22Rv1 (cell line): ENCODE measurements around the gene FIS1.
A peak's percentile ranks its signal among the peaks of the same experiment; 100 is the strongest.

Experiments
- H3K27ac ChIP-seq: fragments of 450-650 bp; 2 replicates; pipeline ENCODE4 v1.5.1; 2017
- ZFX ChIP-seq: fragments of 450-650 bp; IDR thresholded peaks from 2 replicates; pipeline ENCODE4 v1.6.1; 2017; ENCODE audit warnings: antibody characterized with exemption, borderline replicate concordance
- TF ChIP-seq, protein P1 (sequence below): fragments of 450-650 bp; IDR thresholded peaks from 2 replicates; pipeline ENCODE4 v1.5.1; 2017; ENCODE audit warnings: mild to moderate bottlenecking

Gene FIS1

DNA sequence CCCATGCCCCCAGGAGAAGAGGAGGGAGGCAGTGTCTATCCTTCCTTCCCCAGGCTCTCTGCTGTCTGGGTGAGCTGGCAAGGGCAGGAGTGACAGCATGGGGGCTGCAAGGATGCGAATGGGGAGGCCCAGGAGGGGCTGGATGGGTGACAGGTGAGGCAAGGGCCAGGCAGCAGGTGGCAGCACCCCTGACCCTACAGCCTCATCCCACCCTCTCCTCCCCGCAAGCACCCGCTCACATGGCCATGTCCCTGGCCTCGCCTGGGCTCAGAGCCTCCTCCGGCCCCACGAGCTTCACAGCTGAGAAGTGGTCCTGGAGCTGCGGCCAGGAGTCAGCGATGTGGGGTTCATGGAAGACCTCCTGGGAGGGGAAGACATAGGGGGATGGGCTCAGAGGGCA, 32.9 kb downstream of the FIS1 start:
- no peak overlapping the region for H3K27ac ChIP-seq
- TF ChIP-seq, protein P1, sequence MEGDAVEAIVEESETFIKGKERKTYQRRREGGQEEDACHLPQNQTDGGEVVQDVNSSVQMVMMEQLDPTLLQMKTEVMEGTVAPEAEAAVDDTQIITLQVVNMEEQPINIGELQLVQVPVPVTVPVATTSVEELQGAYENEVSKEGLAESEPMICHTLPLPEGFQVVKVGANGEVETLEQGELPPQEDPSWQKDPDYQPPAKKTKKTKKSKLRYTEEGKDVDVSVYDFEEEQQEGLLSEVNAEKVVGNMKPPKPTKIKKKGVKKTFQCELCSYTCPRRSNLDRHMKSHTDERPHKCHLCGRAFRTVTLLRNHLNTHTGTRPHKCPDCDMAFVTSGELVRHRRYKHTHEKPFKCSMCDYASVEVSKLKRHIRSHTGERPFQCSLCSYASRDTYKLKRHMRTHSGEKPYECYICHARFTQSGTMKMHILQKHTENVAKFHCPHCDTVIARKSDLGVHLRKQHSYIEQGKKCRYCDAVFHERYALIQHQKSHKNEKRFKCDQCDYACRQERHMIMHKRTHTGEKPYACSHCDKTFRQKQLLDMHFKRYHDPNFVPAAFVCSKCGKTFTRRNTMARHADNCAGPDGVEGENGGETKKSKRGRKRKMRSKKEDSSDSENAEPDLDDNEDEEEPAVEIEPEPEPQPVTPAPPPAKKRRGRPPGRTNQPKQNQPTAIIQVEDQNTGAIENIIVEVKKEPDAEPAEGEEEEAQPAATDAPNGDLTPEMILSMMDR, result no peak
- TF ChIP-seq ZFX, result no peak

DNA sequence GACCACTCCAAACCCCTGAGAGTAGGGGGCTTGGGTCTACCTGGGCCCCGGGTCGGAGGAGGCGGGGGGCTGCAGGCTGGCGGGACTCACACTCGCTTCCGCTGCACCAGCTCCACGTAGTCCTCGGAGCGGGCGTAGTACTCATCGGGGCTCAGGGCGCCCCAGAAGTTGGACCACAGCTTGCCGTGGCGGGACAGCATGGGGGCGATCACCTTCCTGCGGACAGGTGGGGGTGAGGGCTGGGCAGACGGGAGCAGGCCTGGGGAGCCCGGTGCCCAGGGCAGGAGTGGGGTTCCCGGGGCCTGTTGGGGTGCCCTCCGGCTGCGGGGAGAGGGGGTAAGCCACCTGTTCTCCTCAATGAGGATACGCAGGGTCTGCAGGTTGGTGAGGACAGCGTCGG, 33.4 kb downstream of the FIS1 start:
- TF ChIP-seq, protein P1, result no peak
- no peak for TF ChIP-seq ZFX
- H3K27ac ChIP-seq, result no peak overlapping the region

DNA sequence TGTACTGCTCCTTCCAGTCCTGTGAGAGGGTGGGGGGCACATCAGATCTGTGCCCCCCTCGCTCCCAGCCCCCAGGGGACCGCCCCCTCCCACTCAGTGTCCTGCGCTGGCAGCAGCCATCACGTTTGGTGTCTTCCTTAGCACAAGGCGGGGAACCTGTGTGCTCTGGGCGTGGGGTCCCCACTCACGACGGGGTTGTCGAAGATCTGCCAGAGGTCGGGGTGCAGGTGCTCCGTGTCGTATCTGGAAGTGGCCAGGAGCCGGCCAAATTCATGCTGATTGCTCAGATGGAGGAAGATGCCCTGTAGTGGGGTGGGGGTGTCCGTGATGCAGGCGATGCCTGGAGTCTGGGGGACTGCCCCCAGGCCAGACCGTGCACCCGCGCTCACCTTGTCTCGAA, 34.7 kb downstream of the FIS1 start:
- no peak overlapping the region for H3K27ac ChIP-seq
- TF ChIP-seq ZFX, result no peak

DNA sequence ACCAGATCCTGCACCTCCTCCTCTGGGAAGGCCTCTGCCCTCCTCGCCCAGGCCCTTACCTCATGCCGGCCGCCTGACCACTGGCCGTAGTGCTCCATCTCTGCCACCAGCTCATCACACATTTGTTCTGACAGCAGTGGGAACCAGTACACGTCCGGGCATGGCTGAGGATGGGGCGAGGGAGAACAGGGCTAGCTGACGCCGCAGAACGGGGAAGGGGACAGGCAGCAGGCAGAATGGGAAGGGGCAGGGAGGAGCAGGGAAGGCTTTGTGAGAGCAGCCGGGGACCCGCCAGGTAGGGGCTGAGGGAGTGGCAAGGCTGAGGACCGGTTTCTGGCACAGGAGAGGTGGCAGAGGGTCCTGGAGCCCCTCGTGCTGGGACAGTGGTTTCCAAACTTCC, 36.1 kb downstream of the FIS1 start:
- no peak overlapping the region for H3K27ac ChIP-seq

DNA sequence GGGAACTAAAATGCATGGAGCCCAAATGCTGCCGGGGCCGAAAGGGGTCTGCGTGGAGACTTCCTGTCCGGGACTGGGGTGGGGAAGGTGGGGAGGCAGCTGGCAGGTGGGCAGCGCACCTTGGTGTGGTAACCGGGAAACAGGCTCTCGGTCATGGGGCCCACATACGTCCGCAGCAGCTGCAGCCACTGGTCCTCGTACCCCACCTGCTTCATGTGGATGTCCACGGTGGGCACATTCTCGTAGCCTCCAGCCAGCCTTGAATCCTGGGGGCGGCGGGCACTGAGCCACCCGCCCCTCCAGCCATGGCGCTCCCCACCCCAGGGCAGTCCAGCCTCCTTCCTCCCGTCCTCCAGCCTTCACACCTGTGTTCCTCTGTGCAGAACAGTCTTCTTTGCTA, 37.4 kb downstream of the FIS1 start:
- 0 out of 2 replicates have a peak overlapping the region, but pooled peaks have one; percentile 13 for H3K27ac ChIP-seq

More for the DNA sequence above, 36.1 kb downstream of the FIS1 start:
- TF ChIP-seq, protein P1, result no peak
- TF ChIP-seq ZFX, result no peak

DNA sequence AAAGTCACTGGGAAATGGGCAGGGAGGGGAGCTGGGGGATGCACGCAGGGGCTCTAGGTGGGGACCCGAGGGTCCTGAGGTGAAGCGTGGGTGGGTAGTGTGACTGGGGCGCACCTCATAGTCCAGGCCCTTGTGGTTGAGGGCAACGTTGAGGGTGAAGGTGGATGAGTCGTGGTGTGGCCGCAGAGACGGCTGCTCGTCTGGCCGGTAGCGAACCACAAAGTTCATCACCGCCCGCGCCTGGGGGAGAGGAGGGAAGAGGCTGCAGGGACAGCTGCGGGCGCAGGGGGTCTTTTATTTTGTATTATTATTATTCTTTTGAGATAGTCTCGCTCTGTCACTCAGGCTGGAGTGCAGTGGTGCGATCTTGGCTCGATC, 38.2 kb downstream of the FIS1 start:
- TF ChIP-seq, protein P1, result no peak
- no peak for TF ChIP-seq ZFX
- H3K27ac ChIP-seq, result no peak overlapping the region

More for the DNA sequence above, 37.4 kb downstream of the FIS1 start:
- no peak for TF ChIP-seq ZFX
- TF ChIP-seq, protein P1, result no peak

DNA sequence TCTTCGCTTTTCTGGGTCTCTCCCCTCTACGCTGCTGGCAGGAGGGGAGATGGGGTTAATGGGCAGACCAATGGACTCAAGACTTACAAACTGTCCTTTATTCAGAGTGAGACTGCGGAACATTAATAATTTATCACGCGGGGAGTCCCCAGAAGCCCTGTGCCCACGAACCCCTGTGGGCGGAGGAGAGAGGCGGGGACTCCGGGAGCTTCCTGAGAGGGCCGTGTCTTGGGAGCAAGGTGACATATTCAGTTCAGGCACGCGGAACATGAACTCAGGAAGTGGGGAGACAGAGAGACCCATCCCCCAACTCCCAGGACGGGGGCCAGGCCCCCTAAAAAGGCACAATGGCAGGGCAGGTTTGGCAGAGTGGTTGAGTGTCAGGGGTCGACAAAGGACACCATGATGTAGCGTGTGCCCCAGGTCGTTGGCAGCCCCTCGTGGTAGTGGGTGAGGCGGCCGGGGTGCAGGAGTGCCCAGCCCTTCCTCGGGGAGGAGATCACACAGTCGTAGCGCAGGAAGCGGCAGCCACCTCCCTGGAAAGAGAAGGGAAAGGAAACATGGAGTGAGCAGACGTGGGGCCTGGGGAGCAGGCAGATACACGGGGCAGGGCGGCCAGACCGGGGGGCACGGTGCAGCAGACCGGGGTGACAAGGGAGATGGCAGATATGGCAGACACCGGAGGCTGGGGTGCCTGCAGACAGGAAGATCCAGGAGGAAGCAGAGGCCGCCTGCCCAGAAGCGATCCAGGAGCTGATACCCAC, 38.8 kb downstream of the FIS1 start:
- H3K27ac ChIP-seq, result no peak overlapping the region
- no peak for TF ChIP-seq ZFX
- TF ChIP-seq, protein P1, result no peak

DNA sequence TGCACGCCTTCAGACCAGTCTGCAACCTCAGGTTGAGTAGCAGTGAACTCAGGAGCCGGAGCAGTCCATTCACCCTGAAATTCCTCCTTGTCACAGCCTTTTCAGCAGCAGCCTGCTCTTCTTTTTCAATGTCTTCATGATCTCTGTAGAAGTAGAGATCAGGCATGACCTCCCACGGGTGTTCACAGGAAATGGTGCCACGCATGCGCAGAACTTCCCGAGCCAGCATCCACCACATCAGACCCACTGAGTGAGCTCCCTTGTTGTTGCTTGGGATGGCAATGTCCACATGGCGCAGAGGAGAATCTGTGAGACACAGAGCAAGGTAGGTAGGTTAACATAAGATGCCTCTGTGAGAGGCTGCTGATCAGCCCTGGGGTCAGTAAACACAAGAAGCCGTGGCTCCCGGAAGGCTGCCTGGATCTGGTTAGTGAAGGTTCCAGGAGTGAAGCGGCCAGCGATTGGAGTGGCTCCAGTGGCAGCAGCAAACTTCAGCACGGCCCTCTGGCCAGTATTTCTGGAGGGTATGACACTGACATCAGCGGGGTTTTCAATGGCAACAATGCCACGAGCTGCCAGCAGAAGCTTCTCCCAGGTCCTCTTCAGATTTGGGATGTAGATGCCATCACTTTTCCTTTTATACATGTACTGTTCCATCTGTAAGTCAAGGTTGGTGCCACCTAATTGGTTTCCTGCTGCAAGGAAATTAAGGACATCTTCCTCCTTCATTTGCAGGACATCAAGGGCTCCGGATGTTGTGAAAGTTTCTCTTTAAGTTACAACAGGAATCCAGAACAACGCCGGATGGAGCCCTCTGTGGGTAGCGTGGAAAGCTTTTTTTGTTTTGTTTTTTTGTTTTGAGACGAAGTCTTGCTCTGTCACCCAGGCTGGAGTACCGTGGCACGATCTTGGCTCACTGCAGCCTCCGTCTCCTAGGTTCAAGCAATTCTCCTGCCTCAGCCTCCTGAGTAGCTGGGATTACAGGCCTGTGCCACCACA, 40.8 kb downstream of the FIS1 start:
- H3K27ac ChIP-seq, result peak overlapping the region; percentile 21; the same call in 1 of the 2 replicates
